IMR-90 (cell line): Measurements from ENCODE around the gene ACP4. TPM values are rescaled to one million over a fixed set of nuclear protein-coding genes. Genes with fewer than 3 reads are reported as not detected.

ENCODE experiments used
- ATAC-seq: fragments of 200-7000 bp; cut with Tn5 transposase; 2 replicates; pipeline ENCODE4 v1.9.1; 2020; ENCODE audit warnings: low read depth, mild to moderate bottlenecking, moderate library complexity
- BruUV-seq: library from RNA; stranded (reverse); fragments of 400-500 nt; replicated peaks from 2 replicates; lab custom pipeline; 2021; lab: Mats Ljungman, UMichigan
- CTCF ChIA-PET: fragments of 300-600 bp; formaldehyde crosslinking; extraction: SDS; loops from one replicate; lab custom pipeline; 2021; ENCODE audit warnings: antibody characterized with exemption; lab: Yijun Ruan, JAX
- POLR2A ChIA-PET: fragments of 300-600 bp; sonication (Branson Sonifier 250); formaldehyde crosslinking; loops from one replicate; lab custom pipeline; 2022; ENCODE audit warnings: antibody characterized with exemption; ENCODE audit not compliant: unreplicated experiment; lab: Charles Lee
- DNase-seq: peaks from one replicate; pipeline ENCODE4 v3.0.0; 2013
- H2AFZ ChIP-seq: replicated peaks from 2 replicates; pipeline ENCODE3; 2013; ENCODE audit warnings: low read length, mild to moderate bottlenecking; ENCODE audit not compliant: poor library complexity
- H2AK5ac ChIP-seq: 2 replicates; pipeline ENCODE4 v1.6.1; 2013; ENCODE audit warnings: low read depth, low read length, inconsistent platforms
- H2AK9ac ChIP-seq: replicated peaks from 2 replicates; pipeline ENCODE3; 2013; ENCODE audit warnings: mild to moderate bottlenecking, low read depth, low read length, moderate library complexity; ENCODE audit not compliant: poor library complexity
- H2BK120ac ChIP-seq: 2 replicates; pipeline ENCODE4 v1.6.1; 2013; ENCODE audit warnings: low read depth, low read length, inconsistent platforms
- H2BK15ac ChIP-seq: 3 replicates; pipeline ENCODE4 v1.6.1; 2013; ENCODE audit warnings: low read depth, low read length, inconsistent platforms
- H2BK20ac ChIP-seq: 2 replicates; pipeline ENCODE4 v1.6.1; 2013; ENCODE audit warnings: low read depth, mild to moderate bottlenecking, inconsistent platforms, low read length, moderate library complexity
- H2BK5ac ChIP-seq: 2 replicates; pipeline ENCODE4 v1.6.1; 2013; ENCODE audit warnings: mild to moderate bottlenecking, low read depth, low read length, inconsistent platforms; ENCODE audit not compliant: poor library complexity, severe bottlenecking
- H3K14ac ChIP-seq: replicated peaks from 2 replicates; pipeline ENCODE4 v1.6.1; 2013; ENCODE audit warnings: low read depth, low read length, inconsistent platforms
- H3K18ac ChIP-seq: 2 replicates; pipeline ENCODE4 v1.6.1; 2013; ENCODE audit warnings: low read depth, low read length, control low read depth
- H3K23ac ChIP-seq: 2 replicates; pipeline ENCODE4 v1.6.1; 2013; ENCODE audit warnings: low read depth, low read length, inconsistent platforms
- H3K27ac ChIP-seq: 2 replicates; pipeline ENCODE4 v1.5.1; 2013; ENCODE audit warnings: mild to moderate bottlenecking, control low read depth, low read length; ENCODE audit not compliant: insufficient read depth
- H3K27me3 ChIP-seq: 2 replicates; pipeline ENCODE4 v1.6.1; 2013; ENCODE audit warnings: low read length; ENCODE audit not compliant: control insufficient read depth, insufficient read depth
- H3K36me3 ChIP-seq: 2 replicates; pipeline ENCODE4 v1.6.1; 2013; ENCODE audit warnings: low read length, mixed read lengths; ENCODE audit not compliant: control insufficient read depth, insufficient read depth
- H3K4ac ChIP-seq: 2 replicates; pipeline ENCODE4 v1.6.1; 2013; ENCODE audit warnings: low read depth, low read length, inconsistent platforms
- H3K4me1 ChIP-seq: 2 replicates; pipeline ENCODE4 v1.6.1; 2013; ENCODE audit warnings: low read length, mixed read lengths; ENCODE audit not compliant: control insufficient read depth, insufficient read depth
- H3K4me2 ChIP-seq: 2 replicates; pipeline ENCODE4 v1.6.1; 2013; ENCODE audit warnings: low read depth, mild to moderate bottlenecking, control low read depth, low read length, moderate library complexity
- H3K4me3 ChIP-seq: 2 replicates; pipeline ENCODE4 v1.5.1; 2013; ENCODE audit warnings: low read depth, mild to moderate bottlenecking, control low read depth, low read length, moderate library complexity; ENCODE audit not compliant: insufficient read depth
- H3K56ac ChIP-seq: 2 replicates; pipeline ENCODE4 v1.6.1; 2013; ENCODE audit warnings: low read length, inconsistent platforms; ENCODE audit not compliant: insufficient read depth; ENCODE audit errors: extremely low read depth
- H3K79me1 ChIP-seq, 2 experiments: 2 replicates each; pipeline ENCODE4 v1.6.1; 2013; ENCODE audit warnings: low read length in 2 of 2, inconsistent platforms in 1 of 2, low read depth in 1 of 2
- H3K9ac ChIP-seq: 2 replicates; pipeline ENCODE4 v1.6.1; 2013; ENCODE audit warnings: low read depth, low read length, control low read depth
- H3K9me1 ChIP-seq: 2 replicates; pipeline ENCODE4 v1.6.1; 2013; ENCODE audit warnings: low read length, inconsistent platforms; ENCODE audit not compliant: insufficient read depth
- H3K9me3 ChIP-seq: 2 replicates; pipeline ENCODE4 v1.6.1; 2013; ENCODE audit warnings: low read length; ENCODE audit not compliant: control insufficient read depth, insufficient read depth
- H4K20me1 ChIP-seq: 2 replicates; pipeline ENCODE4 v1.6.1; 2013; ENCODE audit warnings: low read length, inconsistent platforms; ENCODE audit not compliant: insufficient read depth
- H4K5ac ChIP-seq: 2 replicates; pipeline ENCODE4 v1.6.1; 2013; ENCODE audit warnings: mild to moderate bottlenecking, low read depth, low read length, control low read depth
- H4K8ac ChIP-seq, 2 experiments: 2 replicates each; pipeline ENCODE4 v1.6.1; 2013; ENCODE audit warnings: low read depth in 2 of 2, low read length in 2 of 2, control low read depth in 1 of 2, inconsistent platforms in 1 of 2
- H4K91ac ChIP-seq: 2 replicates; pipeline ENCODE4 v1.6.1; 2013; ENCODE audit warnings: low read depth, low read length, inconsistent platforms; ENCODE audit not compliant: insufficient read depth
- ELK1 ChIP-seq: fragments of 150-350 bp; IDR thresholded peaks from 2 replicates; pipeline ENCODE4 v1.6.1; 2016; ENCODE audit warnings: low read depth, mild to moderate bottlenecking, low read length, moderate library complexity, borderline replicate concordance
- MAZ ChIP-seq: IDR thresholded peaks from 2 replicates; pipeline ENCODE4 v1.6.1; 2012; ENCODE audit warnings: low read depth, mild to moderate bottlenecking, low read length, improper control_type of control experiment, moderate library complexity, borderline replicate concordance
- POLR2A ChIP-seq: IDR thresholded peaks from 2 replicates; pipeline ENCODE4 v1.6.1; 2012; ENCODE audit warnings: mild to moderate bottlenecking, low read depth, low read length
- RAD21 ChIP-seq: IDR thresholded peaks from 2 replicates; pipeline ENCODE4 v1.6.1; 2012; ENCODE audit warnings: low read length, improper control_type of control experiment
- RFX5 ChIP-seq: IDR thresholded peaks from 2 replicates; pipeline ENCODE4 v1.8.0; 2012; ENCODE audit warnings: low read depth, mild to moderate bottlenecking, low read length, moderate library complexity
- WGBS, 2 experiments: methylation state at CpG; one replicate each; pipeline versions ENCODE4 v1.1.5 to v1.1.7; 2013; ENCODE audit warnings: missing lambda C conversion rate in 2 of 2; ENCODE audit not compliant: insufficient read length in 1 of 2; ENCODE audit errors: extremely low coverage in 2 of 2; 5-methylcytosine and 5-hydroxymethylcytosine counted together
- dilution Hi-C: fragments of 300-500 bp; cut with HindIII; formaldehyde crosslinking; loops from one replicate; pipeline ENCODE4 v1.14.3; 2018; ENCODE audit warnings: low sequenced_read_pairs; ENCODE audit not compliant: unreplicated experiment
- in situ Hi-C: fragments of 300-500 bp; cut with MboI; formaldehyde crosslinking; loops from 3 replicates; pipeline ENCODE4 v1.14.3; 2019; ENCODE audit warnings: low sequenced_read_pairs, inconsistent platforms, mixed read lengths
- intact Hi-C: fragments of 100-400 bp; cut with micrococcal nuclease; formaldehyde crosslinking; loops from 2 replicates; pipeline ENCODE4 v1.10.0; 2022
- polyA plus RNA-seq, 3 experiments: library from polyadenylated mRNA; depleted of rRNA; stranded (reverse); fragments of >200 nt; gene quantifications; 2 replicates each; pipeline ENCODE4 v1.2.3, GENCODE V29; 2012; ENCODE audit warnings: low replicate concordance in 1 of 3
- total RNA-seq: library from RNA; depleted of rRNA; stranded (reverse); fragments of >200 nt; gene quantifications from 2 replicates; pipeline ENCODE4 v1.2.3, GENCODE V29; 2012

Gene ACP4
- total and polyA plus RNA-seq, 2 of the 4 experiments (the other 2 are of a cell fraction) = not detected

- no peak for TF ChIP-seq RFX5
Observed at GRCh38 chr19:50817941-50818858, 28.0 kb downstream of the ACP4 start (continued).

GRCh38 chr19:50818859-50819472 is 28.8 kb downstream of the ACP4 start:
- dilution Hi-C loops = no loop called here
- Histone ChIP-seq H3K27ac (no peak overlapping the region), H2BK120ac (no peak overlapping the region), H3K23ac (no peak overlapping the region), H4K91ac (no peak overlapping the region), H2AK5ac (no peak overlapping the region), H3K18ac (no peak overlapping the region), H3K4me1 (no peaks in the 10 kb centered on the region), H2AK9ac (no peak overlapping the region), H4K20me1 (no peaks in the 10 kb centered on the region), H3K56ac (no peak overlapping the region), H3K9me3 (no peaks in the 10 kb centered on the region), H2BK15ac (no peak overlapping the region), H3K4ac (no peak overlapping the region), H4K5ac (no peak overlapping the region), H3K9me1 (no peaks in the 10 kb centered on the region), H3K9ac (no peak overlapping the region), H3K14ac (no peak overlapping the region), H3K4me3 (no peak overlapping the region), H4K8ac (no peak overlapping the region), H3K79me1 (no peaks in the 10 kb centered on the region), H3K4me2 (no peak overlapping the region), H2AFZ (no peak overlapping the region), H3K36me3 (no peaks in the 10 kb centered on the region), H2BK20ac (no peak overlapping the region), H3K27me3 (peaks cover 45% of the 10 kb centered on the region), H2BK5ac (no peak overlapping the region)
- ChIA-PET POLR2A (no interaction called here), CTCF (no interaction called here)
- in situ Hi-C loops = no loop called here
- intact Hi-C loops = no loop called here
- 20% methylated on average over 1 of the region's 12 CpGs; no CpG with 5 or more reads in 1 of the 2 experiments for WGBS, 2 experiments
- ATAC-seq = no peak
- TF ChIP-seq RAD21 (no peak), ELK1 (no peak), POLR2A (no peak), MAZ (no peak)
- no TSS peak for BruUV-seq
- DNase-seq = no peak
